ENCODE measurements around the gene UGDH. TPM values are rescaled to one million over a fixed set of nuclear protein-coding genes. Genes with fewer than 3 reads are reported as not detected.
"Not testable (repeated sequence)": the region's sequence is repeated elsewhere in the genome, so short reads cannot be mapped to it uniquely, and the experiment has no call there.

Gene UGDH
- total RNA-seq, 1 experiment from 2014 or later: 50.9 TPM

- H3K4me1 Mint-ChIP-seq (ENCODE audit: insufficient read depth, unreplicated experiment): no peaks in the 10 kb centered on the region
- DNase-seq (ENCODE audit: unreplicated experiment): no peak
- no peaks in the 10 kb centered on the region for H3K9me3 Mint-ChIP-seq (ENCODE audit: unreplicated experiment)
- H3K27me3 Mint-ChIP-seq (ENCODE audit: insufficient read depth, unreplicated experiment): no peaks in the 10 kb centered on the region
- BruUV-seq (replicated peaks): no TSS peak
- no peak overlapping the region for H3K27ac Mint-ChIP-seq (ENCODE audit: low read depth, unreplicated experiment)
- peaks cover 14% of the 10 kb centered on the region for H3K36me3 Mint-ChIP-seq (ENCODE audit: insufficient read depth, unreplicated experiment)
- CTCF ChIA-PET: no interaction called here
- no peak overlapping the region for H3K4me3 Mint-ChIP-seq (ENCODE audit: unreplicated experiment)
- TF ChIP-seq CTCF (IDR thresholded peaks at IDR 0.05; ENCODE audit: unreplicated experiment): no peak
- POLR2A ChIA-PET: interaction anchor here (0.7 to 1.1 kb wide), 2 partner anchors 21 to 89 kb away, joined by 3 to 4 read pairs; partner anchors contain the start of gene UGDH
- intact Hi-C loops (cut with micrococcal nuclease): no loop called here
These were observed 21.3 kb upstream of the UGDH start for GRCh38 chr4:39548425-39549067.

GRCh38 chr4:39544580-39545315 is 17.5 kb upstream of the UGDH start:
- no TSS peak for BruUV-seq (replicated peaks)
- POLR2A ChIA-PET: interaction anchor here (0.6 to 1.5 kb wide), 4 partner anchors 14 to 979 kb away, joined by 3 read pairs; partner anchors contain the start of gene UGDH
- H3K9me3 Mint-ChIP-seq (ENCODE audit: unreplicated experiment): no peaks in the 10 kb centered on the region
- CTCF ChIA-PET: interaction anchor here (0.5 kb wide), 1 partner anchor 430 kb away, joined by 3 read pairs; no protein-coding TSS in a partner anchor
- peaks cover 6% of the 10 kb centered on the region for H3K36me3 Mint-ChIP-seq (ENCODE audit: insufficient read depth, unreplicated experiment)
- H3K27me3 Mint-ChIP-seq (ENCODE audit: insufficient read depth, unreplicated experiment): peaks cover 10% of the 10 kb centered on the region
- no peak overlapping the region for H3K4me3 Mint-ChIP-seq (ENCODE audit: unreplicated experiment)
- peaks cover 15% of the 10 kb centered on the region for H3K4me1 Mint-ChIP-seq (ENCODE audit: insufficient read depth, unreplicated experiment)
- no peak overlapping the region for H3K27ac Mint-ChIP-seq (ENCODE audit: low read depth, unreplicated experiment)
- TF ChIP-seq CTCF (IDR thresholded peaks at IDR 0.05; ENCODE audit: unreplicated experiment): no peak
- DNase-seq (ENCODE audit: unreplicated experiment): no peak
- intact Hi-C loops (cut with micrococcal nuclease): no loop called here

GRCh38 chr4:39544080-39544479 is 16.8 kb upstream of the UGDH start:
- H3K27ac Mint-ChIP-seq (ENCODE audit: low read depth, unreplicated experiment); BruUV-seq (replicated peaks); H3K4me3 Mint-ChIP-seq (ENCODE audit: unreplicated experiment); H3K36me3 Mint-ChIP-seq (ENCODE audit: insufficient read depth, unreplicated experiment); H3K9me3 Mint-ChIP-seq (ENCODE audit: unreplicated experiment); intact Hi-C loops (cut with micrococcal nuclease); DNase-seq (ENCODE audit: unreplicated experiment): not testable (repeated sequence)
- POLR2A ChIA-PET: interaction anchor here (0.6 to 1.5 kb wide), 4 partner anchors 11 to 187 kb away, joined by 3 read pairs; partner anchors contain the start of gene UGDH
- Mint-ChIP-seq H3K27me3 (ENCODE audit: insufficient read depth, unreplicated experiment) (peaks cover 10% of the 10 kb centered on the region), H3K4me1 (ENCODE audit: insufficient read depth, unreplicated experiment) (peaks cover 17% of the 10 kb centered on the region)
- CTCF ChIA-PET: interaction anchor here (0.5 kb wide), 1 partner anchor 431 kb away, joined by 3 read pairs; no protein-coding TSS in a partner anchor

GRCh38 chr4:39543034-39543433 is 15.8 kb upstream of the UGDH start:
- peaks cover 10% of the 10 kb centered on the region for H3K27me3 Mint-ChIP-seq (ENCODE audit: insufficient read depth, unreplicated experiment)
- peaks cover 6% of the 10 kb centered on the region for H3K36me3 Mint-ChIP-seq (ENCODE audit: insufficient read depth, unreplicated experiment)
- peaks cover 20% of the 10 kb centered on the region for H3K4me1 Mint-ChIP-seq (ENCODE audit: insufficient read depth, unreplicated experiment)
- ChIA-PET CTCF (interaction anchor here (0.7 to 1.6 kb wide), 3 partner anchors 15 to 435 kb away, joined by 3 to 10 read pairs (median 3); no protein-coding TSS in a partner anchor), POLR2A (interaction anchor here (1.1 to 1.9 kb wide), 3 partner anchors 8 to 84 kb away, joined by 3 to 8 read pairs (median 3); partner anchors contain the start of genes LIAS and RPL9)
- intact Hi-C loops (cut with micrococcal nuclease): no loop called here
- DNase-seq (ENCODE audit: unreplicated experiment): no peak
- H3K9me3 Mint-ChIP-seq (ENCODE audit: unreplicated experiment): no peaks in the 10 kb centered on the region
- no peak overlapping the region for H3K4me3 Mint-ChIP-seq (ENCODE audit: unreplicated experiment)
- no peak for TF ChIP-seq CTCF (IDR thresholded peaks at IDR 0.05; ENCODE audit: unreplicated experiment)
- H3K27ac Mint-ChIP-seq (ENCODE audit: low read depth, unreplicated experiment): no peak overlapping the region
- BruUV-seq (replicated peaks): no TSS peak
